ENCODE results near the gene ZNF675.
"Not testable (repeated sequence)": the region's sequence is repeated elsewhere in the genome, so short reads cannot be mapped to it uniquely, and the experiment has no call there.

The ZNF675 gene

DNA sequence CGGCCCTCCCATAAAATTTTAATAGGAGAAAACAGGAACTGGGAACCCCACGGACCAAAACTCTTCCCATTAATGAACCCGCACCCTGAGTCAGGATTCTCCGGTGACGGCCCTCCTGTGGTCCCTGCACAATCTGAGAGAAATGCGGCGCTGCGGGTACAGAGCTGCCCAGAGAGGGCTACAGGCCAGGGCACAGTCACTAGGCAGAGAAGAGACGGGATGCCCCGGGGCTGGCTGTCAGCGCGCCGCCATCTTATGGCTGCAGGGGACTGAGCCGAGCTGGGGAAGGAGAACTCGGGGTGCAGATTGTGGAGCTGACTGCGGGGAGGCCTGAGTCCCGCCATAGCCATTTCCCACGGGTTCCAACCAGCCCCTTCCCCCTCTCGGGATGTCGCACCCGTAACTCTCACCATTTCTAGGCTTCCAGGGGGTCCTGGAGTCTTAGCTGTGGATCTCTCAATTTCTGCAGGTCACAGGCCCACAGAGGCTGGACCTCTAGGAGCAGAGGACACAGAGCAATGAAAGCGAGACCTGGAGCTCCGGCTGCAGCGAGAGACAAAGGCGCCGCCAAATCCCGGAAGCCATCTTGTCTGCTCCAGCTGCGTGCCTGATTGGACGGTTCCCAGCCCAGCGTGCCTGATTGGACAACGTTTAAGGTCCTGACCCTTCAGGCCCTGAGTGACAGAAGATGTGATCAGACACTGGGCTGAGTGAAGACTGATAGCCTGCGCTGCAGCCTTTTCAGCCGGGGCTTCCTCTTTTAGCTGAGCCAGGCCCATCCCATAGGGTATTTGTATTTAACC, at the start of gene ZNF675:
ZNF675 (minus strand) TSS at position 592 of the 803 bp plus-strand sequence; CDS start at position 413, 179 bp downstream.
- peak; percentile 95 for FAIRE-seq

GRCh38 chr19:23730729-23731465, 43.9 kb upstream of the ZNF675 start:
- FAIRE-seq: not testable (repeated sequence)

GRCh38 chr19:23724161-23724560, 37.1 kb upstream of the ZNF675 start:
- FAIRE-seq: not testable (repeated sequence)

DNA sequence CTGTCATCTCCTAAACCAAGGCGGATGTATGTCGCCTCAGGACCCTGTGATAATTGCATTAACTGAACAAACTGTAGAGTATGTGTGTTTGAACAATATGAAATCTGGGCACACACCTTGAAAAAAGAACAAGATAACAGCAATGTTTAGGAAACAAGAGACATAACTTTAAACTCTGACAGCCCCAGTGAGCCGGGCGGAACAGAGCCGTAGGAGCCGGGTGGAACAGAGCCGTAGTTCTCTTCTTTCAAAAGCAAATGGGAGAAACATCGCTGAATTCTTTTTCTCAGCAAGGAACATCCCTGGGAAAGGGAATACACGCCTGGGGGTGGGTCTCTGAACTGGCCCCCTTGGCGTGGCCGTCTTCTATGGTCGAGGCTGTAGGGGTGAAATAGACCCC, 31.8 kb upstream of the ZNF675 start:
- no peak for FAIRE-seq

- FAIRE-seq: no peak
Measured at GRCh38 chr19:23716792-23717191, 29.8 kb upstream of the ZNF675 start.

DNA sequence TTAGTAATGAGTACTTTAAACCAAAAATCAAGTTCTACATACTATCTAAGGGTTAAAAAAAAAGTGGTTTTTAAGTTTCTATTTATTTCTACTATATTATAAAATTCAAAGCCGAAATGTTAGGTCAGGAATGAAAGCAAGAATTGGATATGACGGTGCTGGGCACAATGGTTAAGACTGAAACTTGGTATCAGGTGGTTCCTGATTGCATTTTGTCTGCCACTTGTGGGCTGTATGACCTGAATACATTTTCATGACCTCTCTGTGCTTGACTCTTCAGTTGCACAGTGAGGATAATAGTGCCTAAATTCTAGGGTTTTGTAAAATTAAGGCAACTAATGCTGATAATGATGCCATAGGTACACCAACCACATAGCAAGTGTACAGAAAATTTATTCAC, 22.3 kb upstream of the ZNF675 start:
- no peak for FAIRE-seq

GRCh38 chr19:23706657-23707056, 19.6 kb upstream of the ZNF675 start:
- no peak for FAIRE-seq

DNA sequence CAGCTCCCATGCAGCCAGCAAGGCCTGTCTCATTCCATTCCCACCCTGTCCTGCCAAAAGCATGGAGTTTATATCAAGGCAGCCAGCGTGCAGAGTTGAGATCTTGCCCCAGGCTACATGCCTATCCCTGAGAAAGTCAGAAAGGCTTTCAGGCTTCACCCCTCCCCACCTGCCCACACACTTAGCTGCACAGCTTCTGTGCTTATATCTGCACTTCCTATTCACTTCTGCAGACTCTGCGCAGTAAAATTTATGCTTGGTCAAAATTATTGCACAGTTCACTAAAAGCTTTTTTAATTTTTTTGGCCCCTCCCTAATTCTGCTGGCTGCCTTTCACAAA, 12.5 kb upstream of the ZNF675 start:
- no peak for FAIRE-seq

- no peak for FAIRE-seq
Measured at GRCh38 chr19:23698711-23699520, 11.9 kb upstream of the ZNF675 start.

GRCh38 chr19:23692937-23693336, 5.9 kb upstream of the ZNF675 start:
- not testable (repeated sequence) for FAIRE-seq

DNA sequence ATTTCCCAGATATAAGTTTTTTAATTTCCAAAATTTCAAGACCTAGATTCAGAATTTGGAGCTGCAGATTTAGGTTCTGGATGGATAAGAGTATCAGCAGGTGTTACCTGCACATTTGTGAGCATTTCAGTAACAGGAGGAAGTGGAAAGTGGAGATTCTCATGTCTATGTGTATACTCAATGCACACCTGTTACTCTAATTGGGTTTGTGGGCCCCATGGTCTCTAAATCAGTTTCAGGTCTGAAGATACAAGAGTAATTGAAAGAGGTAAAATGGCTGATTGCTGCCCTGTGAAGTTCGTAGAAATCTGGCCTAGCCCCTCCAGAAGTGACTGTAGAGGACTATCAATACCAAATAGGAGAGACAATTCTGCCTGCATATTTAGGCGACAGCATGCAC, 13.9 kb downstream of the ZNF675 start:
- FAIRE-seq: no peak

DNA sequence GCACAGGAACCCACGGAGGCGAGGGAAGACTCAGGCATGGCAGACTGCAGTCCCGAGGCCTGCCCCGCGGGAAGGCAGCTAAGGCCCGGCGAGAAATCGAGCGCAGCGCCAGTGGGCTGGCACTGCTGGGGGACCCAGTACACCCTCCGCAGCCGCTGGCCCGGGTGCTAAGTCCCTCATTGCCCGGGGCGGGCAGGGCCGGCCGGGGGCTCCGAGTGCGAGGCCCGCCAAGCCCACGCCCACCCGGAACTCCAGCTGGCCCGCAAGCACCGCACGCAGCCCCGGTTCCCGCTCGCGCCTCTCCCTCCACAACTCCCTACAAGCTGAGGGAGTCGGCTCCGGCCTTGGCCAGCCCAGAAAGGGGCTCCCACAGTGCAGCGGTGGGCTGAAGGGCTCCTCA, 18.4 kb downstream of the ZNF675 start:
- not testable (repeated sequence) for FAIRE-seq

- FAIRE-seq: no peak
Measured at GRCh38 chr19:23665651-23666410, 21.2 kb downstream of the ZNF675 start.

GRCh38 chr19:23649817-23650216, 37.2 kb downstream of the ZNF675 start:
- not testable (repeated sequence) for FAIRE-seq
